H9 (cell line): ENCODE measurements around the gene ZNF688. TPM values are rescaled to one million over a fixed set of nuclear protein-coding genes. Genes with fewer than 3 reads are reported as not detected.

ENCODE experiments used
- DNase-seq: peaks from one replicate; pipeline ENCODE4 v3.0.0-alpha.2; 2017
- H2AFZ ChIP-seq: one replicate; pipeline ENCODE4 v1.6.1; 2013; ENCODE audit warnings: mild to moderate bottlenecking, low read length, control low read depth, moderate library complexity
- H2AK5ac ChIP-seq: 2 replicates; pipeline ENCODE4 v1.6.1; 2013; ENCODE audit warnings: low read length, control low read depth, mixed read lengths; ENCODE audit not compliant: insufficient read length
- H2BK120ac ChIP-seq: one replicate; pipeline ENCODE4 v1.6.1; 2013; ENCODE audit warnings: low read depth, mild to moderate bottlenecking, low read length, control low read depth, inconsistent platforms; ENCODE audit not compliant: poor library complexity, severe bottlenecking
- H2BK12ac ChIP-seq: 2 replicates; pipeline ENCODE4 v1.6.1; 2013; ENCODE audit warnings: low read length, control low read depth, mixed read lengths, low read depth; ENCODE audit not compliant: insufficient read length
- H2BK15ac ChIP-seq: 2 replicates; pipeline ENCODE4 v1.6.1; 2013; ENCODE audit warnings: low read depth, low read length, control low read depth
- H2BK20ac ChIP-seq: one replicate; pipeline ENCODE4 v1.6.1; 2013; ENCODE audit warnings: low read depth, mild to moderate bottlenecking, low read length, control low read depth, inconsistent platforms; ENCODE audit not compliant: poor library complexity, severe bottlenecking
- H2BK5ac ChIP-seq: 2 replicates; pipeline ENCODE4 v1.6.1; 2013; ENCODE audit warnings: low read length, control low read depth, mixed read lengths; ENCODE audit not compliant: insufficient read length
- H3K14ac ChIP-seq: 2 replicates; pipeline ENCODE4 v1.6.1; 2013; ENCODE audit warnings: low read length, control low read depth; ENCODE audit not compliant: insufficient read depth
- H3K18ac ChIP-seq: 2 replicates; pipeline ENCODE4 v1.6.1; 2013; ENCODE audit warnings: low read depth, mild to moderate bottlenecking, mixed read lengths, low read length, control low read depth; ENCODE audit not compliant: insufficient read length
- H3K23ac ChIP-seq: 2 replicates; pipeline ENCODE4 v1.6.1; 2013; ENCODE audit warnings: low read length, control low read depth, mixed read lengths, low read depth; ENCODE audit not compliant: insufficient read length
- H3K23me2 ChIP-seq: 2 replicates; pipeline ENCODE4 v1.6.1; 2013; ENCODE audit warnings: low read depth, mild to moderate bottlenecking, mixed read lengths, low read length, control low read depth; ENCODE audit not compliant: insufficient read length, poor library complexity, severe bottlenecking
- H3K27ac ChIP-seq: 2 replicates; pipeline ENCODE4 v1.5.1; 2013; ENCODE audit warnings: low read length, control low read depth, mixed read lengths, low read depth; ENCODE audit not compliant: insufficient read length
- H3K27me3 ChIP-seq: 2 replicates; pipeline ENCODE4 v1.6.1; 2013; ENCODE audit warnings: low read length, control low read depth, inconsistent platforms; ENCODE audit not compliant: insufficient read depth
- H3K4ac ChIP-seq: 2 replicates; pipeline ENCODE4 v1.6.1; 2013; ENCODE audit warnings: low read depth, mild to moderate bottlenecking, control low read depth, inconsistent platforms, low read length, moderate library complexity
- H3K4me1 ChIP-seq: 2 replicates; pipeline ENCODE4 v1.6.1; 2013; ENCODE audit warnings: low read length, control low read depth, inconsistent platforms; ENCODE audit not compliant: insufficient read depth
- H3K4me2 ChIP-seq: 2 replicates; pipeline ENCODE4 v1.6.1; 2013; ENCODE audit warnings: low read length, control low read depth, mixed read lengths; ENCODE audit not compliant: insufficient read length, insufficient read depth
- H3K56ac ChIP-seq: 2 replicates; pipeline ENCODE4 v1.6.1; 2013; ENCODE audit warnings: low read depth, mild to moderate bottlenecking, mixed read lengths, low read length, control low read depth; ENCODE audit not compliant: insufficient read length
- H3K79me1 ChIP-seq: 2 replicates; pipeline ENCODE4 v1.6.1; 2013; ENCODE audit warnings: low read depth, mild to moderate bottlenecking, moderate library complexity, low read length, control low read depth, inconsistent platforms; ENCODE audit not compliant: insufficient read depth, poor library complexity, severe bottlenecking
- H3K79me2 ChIP-seq: 2 replicates; pipeline ENCODE4 v1.6.1; 2013; ENCODE audit warnings: low read length, control low read depth, inconsistent platforms; ENCODE audit not compliant: insufficient read depth
- H3K9ac ChIP-seq: 2 replicates; pipeline ENCODE4 v1.6.1; 2013; ENCODE audit warnings: low read length, control low read depth, mixed read lengths; ENCODE audit not compliant: insufficient read length; ENCODE audit errors: extremely low read depth
- H3K9me3 ChIP-seq: one replicate; pipeline ENCODE4 v1.6.1; 2013; ENCODE audit warnings: low read depth, low read length, inconsistent platforms; ENCODE audit not compliant: control insufficient read depth
- H3T11ph ChIP-seq: one replicate; pipeline ENCODE4 v1.6.1; 2013; ENCODE audit warnings: mild to moderate bottlenecking, low read length, control low read depth, inconsistent platforms
- H4K20me1 ChIP-seq: one replicate; pipeline ENCODE4 v1.6.1; 2013; ENCODE audit not compliant: control insufficient read depth, insufficient read length, insufficient read depth
- H4K5ac ChIP-seq: 2 replicates; pipeline ENCODE4 v1.6.1; 2013; ENCODE audit warnings: low read depth, mild to moderate bottlenecking, mixed read lengths, low read length, control low read depth; ENCODE audit not compliant: insufficient read length
- H4K8ac ChIP-seq: replicated peaks from 2 replicates; pipeline ENCODE4 v1.6.1; 2013; ENCODE audit warnings: low read length, control low read depth, mixed read lengths, low read depth; ENCODE audit not compliant: insufficient read length
- H4K91ac ChIP-seq: 2 replicates; pipeline ENCODE4 v1.6.1; 2013; ENCODE audit warnings: low read depth, mild to moderate bottlenecking, moderate library complexity, mixed read lengths, low read length, control low read depth; ENCODE audit not compliant: insufficient read length
- H3K27ac Mint-ChIP-seq, 3 experiments: 2 replicates in 2 of 3; 3 replicates in 1 of 3; pipeline ENCODE4 v1.8.0; 2020 to 2021; ENCODE audit warnings: mixed read lengths in 3 of 3, mild to moderate bottlenecking in 1 of 3, moderate library complexity in 1 of 3
- H3K27me3 Mint-ChIP-seq: 2 replicates; pipeline ENCODE4 v1.8.0; 2021; ENCODE audit warnings: low read depth, mild to moderate bottlenecking, moderate library complexity, mixed read lengths
- H3K36me3 Mint-ChIP-seq, 3 experiments: 2 replicates in 2 of 3; 3 replicates in 1 of 3; pipeline ENCODE4 v1.8.0; 2020 to 2021; ENCODE audit warnings: low read depth in 3 of 3, mixed read lengths in 3 of 3; ENCODE audit not compliant: insufficient read depth in 1 of 3
- H3K4me1 Mint-ChIP-seq, 2 experiments: 2 replicates each; pipeline ENCODE4 v1.8.0; 2020; ENCODE audit warnings: mixed read lengths in 2 of 2
- H3K4me3 Mint-ChIP-seq, 2 experiments: 2 replicates in 1 of 2; 3 replicates in 1 of 2; pipeline ENCODE4 v1.8.0; 2020 to 2021; ENCODE audit warnings: mild to moderate bottlenecking in 2 of 2, mixed read lengths in 2 of 2, moderate library complexity in 1 of 2
- H3K9me3 Mint-ChIP-seq, 2 experiments: 2 replicates in 1 of 2; 3 replicates in 1 of 2; pipeline ENCODE4 v1.8.0; 2020; ENCODE audit warnings: mild to moderate bottlenecking in 2 of 2, mixed read lengths in 2 of 2, moderate library complexity in 1 of 2
- CTCF ChIP-seq: fragments of 200-600 bp; sonication (generic); conservative IDR thresholded peaks from 3 replicates; pipeline ENCODE4 v1.8.0; 2021; ENCODE audit warnings: antibody characterized with exemption, mild to moderate bottlenecking
- WGBS: extraction: QIAGEN DNeasy Blood & Tissue Kit; methylation state at CpG from one replicate; pipeline ENCODE4 v1.1.7; 2013; ENCODE audit warnings: missing lambda C conversion rate, low lambda C conversion rate, mixed read lengths; ENCODE audit not compliant: insufficient read length; ENCODE audit errors: extremely low coverage; 5-methylcytosine and 5-hydroxymethylcytosine counted together
- total RNA-seq: library from RNA; stranded (reverse); gene quantifications from 2 replicates; pipeline ENCODE4 v1.2.1, GENCODE V29; 2021

ZNF688 gene
- total RNA-seq, 1 experiment from 2014 or later: 4.5 TPM

DNA sequence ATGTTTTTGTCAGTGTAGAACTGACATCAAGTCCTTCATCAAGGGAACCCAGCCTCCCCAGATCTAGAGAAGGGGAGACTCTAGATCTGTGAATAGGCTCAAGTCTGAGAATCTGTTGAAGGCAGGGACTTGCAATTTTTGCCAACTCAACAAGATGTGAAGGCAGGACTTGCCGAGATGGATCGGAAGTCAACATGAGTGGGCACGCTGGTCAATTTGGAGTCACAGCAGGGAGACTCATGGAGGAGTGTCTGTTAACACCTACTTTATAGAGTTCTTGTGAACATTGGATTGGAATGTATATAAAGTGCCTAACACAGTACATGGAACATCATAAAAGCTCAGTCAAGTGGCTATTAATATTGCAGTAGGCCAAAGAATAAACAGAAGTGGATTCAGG lies 28.7 kb upstream of the ZNF688 start:
- Histone ChIP-seq H2AK5ac (no peak overlapping the region), H3T11ph (no peak overlapping the region), H2BK5ac (no peak overlapping the region), H3K9me3 (no peaks in the 10 kb centered on the region), H3K27ac (no peak overlapping the region), H3K4me1 (no peaks in the 10 kb centered on the region), H3K14ac (no peak overlapping the region), H3K27me3 (no peaks in the 10 kb centered on the region), H3K23ac (no peak overlapping the region), H3K79me1 (no peaks in the 10 kb centered on the region), H4K91ac (no peak overlapping the region), H2BK15ac (no peak overlapping the region), H4K5ac (no peak overlapping the region), H2AFZ (no peak overlapping the region), H3K9ac (no peak overlapping the region), H4K20me1 (no peaks in the 10 kb centered on the region), H3K79me2 (no peaks in the 10 kb centered on the region), H3K4me2 (no peak overlapping the region), H3K56ac (no peak overlapping the region), H2BK20ac (no peak overlapping the region), H3K23me2 (no peaks in the 10 kb centered on the region), H4K8ac (no peak overlapping the region), H3K4ac (no peak overlapping the region), H3K18ac (no peak overlapping the region), H2BK120ac (no peak overlapping the region), H2BK12ac (no peak overlapping the region)
- Mint-ChIP-seq H3K27ac (no peak overlapping the region), H3K36me3 (peaks cover 10 to 24% (median 20%) of the 10 kb centered on the region in 3 experiments), H3K27me3 (no peaks in the 10 kb centered on the region), H3K4me1 (no peaks in the 10 kb centered on the region), H3K4me3 (no peak overlapping the region), H3K9me3 (peaks cover 0 to 6% of the 10 kb centered on the region in 2 experiments; a peak in 2 of 5 replicates)
- TF ChIP-seq CTCF: no peak
- WGBS: no CpG with 5 or more reads among the region's 3 CpGs
- DNase-seq: no peak
